Raji (cell line): ENCODE data around the gene UCK1.

Experiments
- POLR2A ChIP-seq: IDR thresholded peaks from 2 replicates; pipeline ENCODE4 v1.6.1; 2011; ENCODE audit warnings: low read depth, low read length, control low read depth; ENCODE audit not compliant: insufficient read depth

UCK1 gene

GRCh38 chr9:131491001-131491710 lies 39.9 kb downstream of the UCK1 start:
- TF ChIP-seq POLR2A = no peak

- TF ChIP-seq POLR2A = no peak
These were observed 40.5 kb downstream of the UCK1 start for GRCh38 chr9:131490514-131490913.

- no peak for TF ChIP-seq POLR2A
These were observed 43.4 kb downstream of the UCK1 start for GRCh38 chr9:131487621-131488031.

- no peak for TF ChIP-seq POLR2A
These were observed 44.1 kb downstream of the UCK1 start for GRCh38 chr9:131487001-131487400.

GRCh38 chr9:131485728-131486422 lies 45.2 kb downstream of the UCK1 start:
- no peak for TF ChIP-seq POLR2A

GRCh38 chr9:131485206-131485605 lies 45.9 kb downstream of the UCK1 start:
- no peak for TF ChIP-seq POLR2A

- TF ChIP-seq POLR2A = no peak
These were observed 46.4 kb downstream of the UCK1 start for GRCh38 chr9:131484560-131485185.

GRCh38 chr9:131484051-131484445 lies 47.0 kb downstream of the UCK1 start:
- TF ChIP-seq POLR2A = no peak

GRCh38 chr9:131483319-131484050 lies 47.6 kb downstream of the UCK1 start:
- no peak for TF ChIP-seq POLR2A

- no peak for TF ChIP-seq POLR2A
These were observed 48.6 kb downstream of the UCK1 start for GRCh38 chr9:131482343-131483006.

GRCh38 chr9:131481441-131482342 lies 49.4 kb downstream of the UCK1 start:
- TF ChIP-seq POLR2A = no peak

GRCh38 chr9:131480258-131480657 lies 50.8 kb downstream of the UCK1 start:
- TF ChIP-seq POLR2A = no peak

GRCh38 chr9:131478911-131479310 lies 52.2 kb downstream of the UCK1 start:
- TF ChIP-seq POLR2A = no peak

- no peak for TF ChIP-seq POLR2A
These were observed 52.6 kb downstream of the UCK1 start for GRCh38 chr9:131478421-131478868.
